Heart left ventricle (tissue), 13 donors: ENCODE data around the gene VPS33B.

Experiments used
- POLR2A ChIP-seq, 2 donors: fragments of 450-650 bp; IDR thresholded peaks; one replicate each; pipeline ENCODE4 v1.6.1; 2017; ENCODE audit warnings: antibody characterized with exemption in 2 of 2, mild to moderate bottlenecking in 2 of 2, moderate library complexity in 2 of 2
- TF ChIP-seq, protein P1 (sequence below), 12 donors: fragments of 200-600 bp; sonication (generic) in 4 of 12; IDR thresholded peaks; one replicate each; pipeline versions ENCODE4 v1.5.0 to v1.8.0; 2018 to 2022; ENCODE audit warnings: antibody characterized with exemption in 12 of 12, mild to moderate bottlenecking in 5 of 12
- donor health status: ischemic (EF 13 %, LVEDD 7.1; RV severe dilation, severe dysfunction).
- donor health status: DM: no; HTN: yes; CAD: no.
- donor health status: DM: no; HTN: no; CAD: no.
- donor health status: ischemic (EF 25% LVEDD 6.9; RV normal size, moderate dysfunction).
- donor health status: ischemic (EF 25% LVEDD 5.7; RV mildly dilated, moderate dysfunction).
- donor health status: ischemic (EF 35%, LVEDD 5.7; RV mildly dilated, moderate dysfunction).
- donor health status: nonischemic (EF 11% LVEDD 7.7; RV severe dilation, severe dysfunction).
- donor health status: DM: yes; HTN: yes; CAD: no.
- donor health status: PGD.
- donor health status: ischemic (EF 29% LVEDD 5.4; RV normal size, mild dysfunction).
- donor health status: nonischemic (EF 23%, LVEDD 6.1; RV moderate dilation, normal function).

- TF ChIP-seq POLR2A (IDR thresholded peaks at IDR 0.05) = peak in 1 of 2 donors; percentile 64
- TF ChIP-seq, protein P1, sequence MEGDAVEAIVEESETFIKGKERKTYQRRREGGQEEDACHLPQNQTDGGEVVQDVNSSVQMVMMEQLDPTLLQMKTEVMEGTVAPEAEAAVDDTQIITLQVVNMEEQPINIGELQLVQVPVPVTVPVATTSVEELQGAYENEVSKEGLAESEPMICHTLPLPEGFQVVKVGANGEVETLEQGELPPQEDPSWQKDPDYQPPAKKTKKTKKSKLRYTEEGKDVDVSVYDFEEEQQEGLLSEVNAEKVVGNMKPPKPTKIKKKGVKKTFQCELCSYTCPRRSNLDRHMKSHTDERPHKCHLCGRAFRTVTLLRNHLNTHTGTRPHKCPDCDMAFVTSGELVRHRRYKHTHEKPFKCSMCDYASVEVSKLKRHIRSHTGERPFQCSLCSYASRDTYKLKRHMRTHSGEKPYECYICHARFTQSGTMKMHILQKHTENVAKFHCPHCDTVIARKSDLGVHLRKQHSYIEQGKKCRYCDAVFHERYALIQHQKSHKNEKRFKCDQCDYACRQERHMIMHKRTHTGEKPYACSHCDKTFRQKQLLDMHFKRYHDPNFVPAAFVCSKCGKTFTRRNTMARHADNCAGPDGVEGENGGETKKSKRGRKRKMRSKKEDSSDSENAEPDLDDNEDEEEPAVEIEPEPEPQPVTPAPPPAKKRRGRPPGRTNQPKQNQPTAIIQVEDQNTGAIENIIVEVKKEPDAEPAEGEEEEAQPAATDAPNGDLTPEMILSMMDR (IDR thresholded peaks at IDR 0.05) = no peak
These were observed 27.7 kb downstream of the VPS33B start, which contains the start of gene PRC1 for GRCh38 chr15:90994417-90995311.
